GM18507 (cell line): ENCODE measurements around the gene AICDA.
"Not testable (repeated sequence)": the region's sequence is repeated elsewhere in the genome, so short reads cannot be mapped to it uniquely, and the experiment has no call there.

ENCODE experiments used
- DNase-seq: peaks from one replicate; pipeline ENCODE4 v3.0.0; 2011; ENCODE audit warnings: low read depth; ENCODE audit not compliant: insufficient read length; ENCODE audit errors: extremely low spot score
- FAIRE-seq: peaks from 2 replicates; lab custom pipeline; 2011; peaks lifted over from hg19 to GRCh38; lab: Jason Lieb, UNC

Gene AICDA

DNA sequence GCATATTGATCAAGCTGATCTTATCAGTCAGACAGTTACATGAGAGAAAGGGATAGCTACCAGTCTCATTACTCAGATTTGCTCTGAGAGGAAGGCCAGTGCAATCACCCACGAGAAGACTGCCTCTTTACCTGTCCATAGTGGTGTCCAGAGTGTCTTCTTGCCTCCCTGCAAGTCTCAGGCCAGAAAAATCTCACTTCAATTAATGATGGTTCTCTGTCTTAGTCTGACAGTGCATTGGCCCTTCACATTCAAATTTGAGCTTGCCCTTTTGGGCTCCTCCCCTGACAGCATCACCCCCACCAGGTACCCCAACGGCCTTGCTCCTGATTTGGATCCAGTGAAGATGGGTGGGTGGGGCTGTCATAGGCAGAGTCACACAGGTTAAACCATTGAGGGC is at the start of gene AICDA:
TSS of gene AICDA (minus strand) at position 231 of the 400 bp plus-strand sequence. CDS start at position 139, 92 bp downstream.
- peak; percentile 85 for FAIRE-seq
- no peak for DNase-seq

- FAIRE-seq (no peak), DNase-seq (no peak)
These were observed 49.1 kb upstream of the AICDA start for GRCh38 chr12:8661751-8662150.

- DNase-seq (no peak), FAIRE-seq (no peak)
These were observed 48.4 kb upstream of the AICDA start for GRCh38 chr12:8661016-8661415.

- FAIRE-seq, result no peak
- DNase-seq, result no peak
These were observed 45.7 kb upstream of the AICDA start for GRCh38 chr12:8658346-8658745.

DNA sequence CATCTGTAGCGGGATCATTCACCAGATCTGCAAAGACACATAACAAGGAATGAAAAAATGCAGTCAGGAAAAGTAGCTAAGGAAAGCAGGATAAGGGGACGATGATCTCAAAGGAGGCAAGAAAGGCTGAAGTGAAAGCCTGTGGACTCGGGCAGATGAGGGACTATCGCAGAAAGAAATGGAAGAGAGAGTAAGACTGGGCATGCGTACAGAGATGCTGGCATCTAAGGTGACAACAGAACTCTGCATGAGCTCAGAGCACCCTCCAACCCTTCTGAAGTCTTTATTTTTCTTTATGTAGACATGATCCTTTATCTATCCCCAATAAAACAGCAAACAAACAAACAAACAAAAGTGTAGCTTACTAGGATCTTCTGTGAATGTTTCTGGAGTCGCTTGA is 42.8 kb upstream of the AICDA start:
- FAIRE-seq (no peak), DNase-seq (no peak)

DNA sequence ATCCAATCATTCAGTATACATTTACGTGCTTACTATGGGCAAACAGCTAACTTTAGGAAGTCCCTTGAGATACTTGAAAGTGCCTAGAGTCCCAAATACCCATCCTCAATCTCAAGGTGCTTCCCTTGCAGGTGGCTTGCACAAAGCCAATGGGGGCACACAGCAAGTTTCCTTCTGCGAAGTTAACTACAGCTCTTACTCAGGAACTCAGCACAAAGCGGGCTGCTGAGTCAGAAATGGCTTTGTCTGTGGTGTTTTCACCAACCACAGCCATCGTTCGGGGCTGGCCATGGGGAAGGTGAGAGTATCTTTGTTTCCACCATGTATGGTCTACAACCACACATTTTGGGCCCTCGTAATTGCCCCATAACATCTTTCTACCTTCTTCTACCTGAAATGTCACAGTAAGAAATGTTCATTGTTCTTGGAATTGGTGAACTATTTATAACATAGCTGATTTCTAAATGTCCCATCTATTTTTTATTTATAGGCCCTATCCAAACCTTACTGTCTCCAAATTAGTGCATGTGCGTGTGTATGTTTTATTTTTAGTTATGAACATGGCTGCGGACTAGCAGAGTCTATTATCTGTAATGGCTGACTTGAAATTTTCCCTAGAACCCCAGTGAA is 36.0 kb upstream of the AICDA start:
- DNase-seq (peak; percentile 64), FAIRE-seq (peak; percentile 99)

- FAIRE-seq (no peak), DNase-seq (no peak)
These were observed 35.3 kb upstream of the AICDA start for GRCh38 chr12:8647968-8648367.

GRCh38 chr12:8644345-8645248 is 31.9 kb upstream of the AICDA start:
- FAIRE-seq, result peak; percentile 99
- no peak for DNase-seq

- DNase-seq (no peak), FAIRE-seq (no peak)
These were observed 30.1 kb upstream of the AICDA start for GRCh38 chr12:8642775-8643174.

DNA sequence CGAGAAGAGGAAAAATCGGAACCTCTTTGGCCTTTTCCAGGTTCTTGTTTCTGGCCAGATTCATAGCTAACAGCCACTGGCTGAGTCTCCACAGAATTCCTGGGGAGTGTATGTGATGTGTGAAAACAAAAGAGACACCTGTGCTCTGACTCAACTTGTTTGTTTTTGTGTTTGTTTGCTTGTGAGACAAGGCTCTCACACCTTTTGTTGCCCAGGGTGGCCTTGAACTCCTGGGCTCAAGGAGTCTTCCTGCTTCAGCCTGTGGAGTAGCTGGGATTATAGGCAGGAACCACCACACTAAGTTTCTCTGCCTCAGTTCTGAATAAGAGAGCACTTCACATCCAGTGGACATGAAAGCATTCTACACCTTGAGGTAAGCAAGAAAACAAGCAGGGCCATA is 27.3 kb upstream of the AICDA start:
- FAIRE-seq, result peak; percentile 36
- no peak for DNase-seq

DNA sequence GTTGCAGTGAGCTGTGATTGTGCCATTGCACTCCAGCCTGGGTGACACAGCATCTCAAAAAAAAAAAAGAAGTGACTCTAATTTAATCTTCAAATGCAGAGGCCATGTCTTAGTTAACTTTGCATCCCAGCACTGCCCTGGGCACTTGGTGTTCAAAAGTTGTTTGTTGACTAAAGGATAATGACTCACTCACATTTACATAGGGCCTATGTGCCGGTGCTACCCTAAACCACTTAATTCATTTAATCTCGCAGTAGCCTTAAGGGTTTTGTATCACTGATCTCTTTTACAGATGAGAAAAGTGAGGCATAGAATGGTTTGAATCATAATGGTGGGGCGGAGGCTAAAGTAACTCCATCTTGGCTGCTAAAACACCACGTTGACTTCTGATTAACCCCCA is 26.3 kb upstream of the AICDA start:
- no peak for DNase-seq
- FAIRE-seq, result no peak

- FAIRE-seq, result peak; percentile 26
- no peak for DNase-seq
These were observed 25.0 kb upstream of the AICDA start for GRCh38 chr12:8637666-8638065.

- FAIRE-seq (no peak), DNase-seq (no peak)
These were observed 24.6 kb upstream of the AICDA start for GRCh38 chr12:8637244-8637643.

DNA sequence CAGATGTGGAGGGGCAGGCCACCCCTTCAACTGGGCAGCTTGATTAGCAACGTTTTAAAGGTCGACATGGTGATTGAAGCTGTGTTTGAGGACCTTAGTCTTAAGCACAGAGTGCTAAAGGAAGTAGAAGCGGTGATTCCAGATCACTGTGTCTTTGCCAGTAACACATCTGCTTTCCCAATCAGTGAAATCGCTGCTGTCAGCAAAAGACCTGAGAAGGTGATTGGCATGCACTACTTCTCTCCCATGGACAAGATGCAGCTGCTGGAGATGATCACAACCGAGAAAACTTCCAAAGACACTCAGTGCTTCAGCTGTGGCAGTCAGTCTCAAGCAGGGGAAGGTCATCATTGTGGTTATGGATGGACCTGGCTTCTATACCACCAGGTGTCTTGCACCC is 23.9 kb upstream of the AICDA start:
- no peak for FAIRE-seq
- no peak for DNase-seq

DNA sequence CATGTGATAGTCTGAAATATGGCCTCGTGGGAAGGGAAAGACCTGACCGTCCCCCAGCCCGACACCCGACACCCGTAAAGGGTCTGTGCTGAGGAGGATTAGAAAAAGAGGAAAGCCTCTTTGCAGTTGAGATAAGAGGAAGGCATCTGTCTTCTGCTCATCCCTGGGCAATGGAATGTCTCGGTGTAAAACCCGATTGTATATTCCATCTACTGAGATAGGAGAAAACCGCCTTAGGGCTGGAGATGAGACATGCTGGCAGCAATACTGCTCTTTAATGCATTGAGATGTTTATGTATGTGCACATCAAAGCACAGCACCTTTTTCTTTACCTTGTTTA is 23.3 kb upstream of the AICDA start:
- DNase-seq, FAIRE-seq: not testable (repeated sequence)

- FAIRE-seq, DNase-seq: not testable (repeated sequence)
These were observed 22.8 kb upstream of the AICDA start for GRCh38 chr12:8635342-8636006.

GRCh38 chr12:8630131-8630530 is 17.5 kb upstream of the AICDA start:
- FAIRE-seq (no peak), DNase-seq (no peak)

DNA sequence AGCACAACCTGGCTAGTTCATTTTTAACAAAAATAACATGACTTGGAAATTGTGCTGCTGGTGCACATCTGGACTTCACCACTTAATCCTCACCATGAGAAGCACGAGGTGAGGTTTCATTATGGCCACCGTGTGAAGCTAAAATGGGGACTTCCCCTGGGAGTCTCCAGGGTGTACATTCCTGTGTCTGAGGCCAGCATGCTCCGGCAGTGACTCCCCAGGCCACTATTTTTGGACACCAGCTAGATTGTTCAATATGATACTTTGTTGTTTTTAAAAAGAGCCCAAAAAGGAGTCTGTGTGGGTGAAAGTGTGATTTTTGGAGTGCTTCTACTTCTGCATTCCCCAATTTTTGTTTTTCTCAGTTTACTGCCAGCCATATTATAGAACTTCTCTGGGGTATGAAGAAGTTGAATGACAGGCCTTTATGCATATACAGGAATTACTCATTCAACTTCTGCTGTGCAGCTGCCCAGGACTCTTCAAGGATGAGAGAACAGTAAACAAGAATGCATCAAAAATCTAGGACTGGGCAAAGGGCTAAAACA is 16.9 kb upstream of the AICDA start:
- DNase-seq (no peak), FAIRE-seq (peak; percentile 98)

DNA sequence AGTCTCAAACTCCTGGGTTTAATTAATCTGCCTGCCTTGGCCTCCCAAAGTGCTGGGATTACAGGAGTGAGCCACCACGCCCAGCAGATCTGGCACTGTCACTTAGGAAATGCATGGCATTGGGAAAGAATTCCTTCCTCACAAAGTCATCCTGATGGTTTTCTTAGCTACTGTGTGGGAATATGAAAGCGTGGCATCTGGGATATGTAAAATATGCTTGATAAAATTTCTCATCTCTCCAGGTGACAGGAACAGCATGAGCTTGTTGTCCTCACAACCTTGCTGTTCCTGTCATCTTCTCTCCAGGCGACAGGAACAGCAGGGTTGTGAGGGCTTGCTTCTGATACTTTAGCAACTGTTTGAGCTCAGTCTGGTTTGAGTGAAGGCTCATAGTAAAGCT is 16.1 kb upstream of the AICDA start:
- no peak for DNase-seq
- FAIRE-seq, result no peak

- not testable (repeated sequence) for FAIRE-seq
These were observed 12.1 kb upstream of the AICDA start for GRCh38 chr12:8624750-8625149.

More at GRCh38 chr12:8624750-8625149, 12.1 kb upstream of the AICDA start:
- not testable (repeated sequence) for DNase-seq
